GM21367 (cell line): ENCODE results near the gene KTN1.
A peak's percentile ranks its signal among the peaks of the same experiment; 100 is the strongest.

Experiments
- ATAC-seq: cut with Tn5 transposase; IDR thresholded peaks from one replicate; pipeline ENCODE4 v1.9.1; 2021; ENCODE audit not compliant: unreplicated experiment

KTN1 gene

GRCh38 chr14:55571125-55571889 is 8.7 kb upstream of the KTN1 start:
- ATAC-seq, result peak; percentile 64

GRCh38 chr14:55572578-55572977 is 7.4 kb upstream of the KTN1 start:
- no peak for ATAC-seq

- no peak for ATAC-seq
Observed at GRCh38 chr14:55574988-55575387, 5.0 kb upstream of the KTN1 start.

GRCh38 chr14:55577229-55577628 is 2.8 kb upstream of the KTN1 start:
- no peak for ATAC-seq

GRCh38 chr14:55578511-55578910 is 1.5 kb upstream of the KTN1 start:
- ATAC-seq, result no peak

- ATAC-seq, result peak; percentile 32
Observed at GRCh38 chr14:55580470-55581341, 699 bp downstream of the KTN1 start.

GRCh38 chr14:55581342-55581771 is 1.4 kb downstream of the KTN1 start:
- ATAC-seq, result no peak

- ATAC-seq, result no peak
Observed at GRCh38 chr14:55582746-55583145, 2.7 kb downstream of the KTN1 start.

GRCh38 chr14:55583942-55584468 is 4.0 kb downstream of the KTN1 start:
- no peak for ATAC-seq

- no peak for ATAC-seq
Observed at GRCh38 chr14:55585854-55586253, 5.8 kb downstream of the KTN1 start.

GRCh38 chr14:55586411-55586810 is 6.4 kb downstream of the KTN1 start:
- no peak for ATAC-seq

GRCh38 chr14:55587847-55588246 is 7.8 kb downstream of the KTN1 start:
- no peak for ATAC-seq

- no peak for ATAC-seq
Observed at GRCh38 chr14:55588259-55588699, 8.3 kb downstream of the KTN1 start.

GRCh38 chr14:55589171-55589570 is 9.2 kb downstream of the KTN1 start:
- no peak for ATAC-seq

GRCh38 chr14:55592436-55592835 is 12.4 kb downstream of the KTN1 start:
- ATAC-seq, result no peak

GRCh38 chr14:55593698-55594097 is 13.7 kb downstream of the KTN1 start:
- no peak for ATAC-seq

GRCh38 chr14:55599250-55599879 is 19.4 kb downstream of the KTN1 start:
- no peak for ATAC-seq

GRCh38 chr14:55600784-55601561 is 21.0 kb downstream of the KTN1 start:
- ATAC-seq, result no peak

GRCh38 chr14:55603401-55603953 is 23.5 kb downstream of the KTN1 start:
- no peak for ATAC-seq

- no peak for ATAC-seq
Observed at GRCh38 chr14:55604488-55604887, 24.5 kb downstream of the KTN1 start.
